DOHH2 (cell line): ENCODE results near the gene DNASE1.

Experiments
- H3F3A ChIP-seq: fragments of 200-600 bp; sonication (generic), shearing (Covaris generic); 2 replicates; pipeline ENCODE4 v1.6.0; 2016; ENCODE audit warnings: antibody characterized with exemption, mild to moderate bottlenecking; ENCODE audit not compliant: control insufficient read depth, insufficient read depth
- H3K27ac ChIP-seq: fragments of 200-600 bp; sonication (generic); 2 replicates; pipeline ENCODE4 v1.5.1; 2014; ENCODE audit warnings: low read depth, mild to moderate bottlenecking, low read length, moderate library complexity
- H3K27me3 ChIP-seq: fragments of 200-600 bp; sonication (generic); 2 replicates; pipeline ENCODE4 v1.6.1; 2014; ENCODE audit warnings: mild to moderate bottlenecking, low read length, mixed read lengths; ENCODE audit not compliant: control insufficient read depth
- H3K36me3 ChIP-seq: fragments of 200-600 bp; sonication (generic); 2 replicates; pipeline ENCODE4 v1.6.1; 2014; ENCODE audit warnings: mild to moderate bottlenecking, low read length, moderate library complexity, mixed read lengths; ENCODE audit not compliant: control insufficient read depth
- H3K4me1 ChIP-seq: fragments of 200-600 bp; sonication (generic); 2 replicates; pipeline ENCODE4 v1.6.1; 2014; ENCODE audit warnings: mild to moderate bottlenecking, low read length, mixed read lengths; ENCODE audit not compliant: control insufficient read depth
- H3K4me2 ChIP-seq: fragments of 200-600 bp; sonication (generic); 2 replicates; pipeline ENCODE4 v1.6.0; 2014; ENCODE audit warnings: mild to moderate bottlenecking, low read length, moderate library complexity
- H3K4me3 ChIP-seq: fragments of 200-600 bp; sonication (generic); 2 replicates; pipeline ENCODE4 v1.5.1; 2014; ENCODE audit warnings: mild to moderate bottlenecking, low read length, mixed read lengths
- H3K79me2 ChIP-seq: fragments of 200-600 bp; sonication (generic); 2 replicates; pipeline ENCODE4 v1.6.1; 2014; ENCODE audit warnings: mild to moderate bottlenecking, low read length, mixed read lengths; ENCODE audit not compliant: control insufficient read depth
- H3K9me2 ChIP-seq: fragments of 200-600 bp; sonication (generic); replicated peaks from 2 replicates; pipeline ENCODE4 v1.6.1; 2014; ENCODE audit warnings: mild to moderate bottlenecking, low read length, mixed read lengths; ENCODE audit not compliant: control insufficient read depth
- H3K9me3 ChIP-seq: fragments of 200-600 bp; sonication (generic); 2 replicates; pipeline ENCODE4 v1.6.1; 2014; ENCODE audit warnings: antibody characterized with exemption, low read length, mixed read lengths; ENCODE audit not compliant: control insufficient read depth, insufficient read depth
- H4K20me1 ChIP-seq: fragments of 200-600 bp; sonication (generic); 2 replicates; pipeline ENCODE4 v1.6.0; 2014; ENCODE audit warnings: low read depth, mild to moderate bottlenecking, antibody characterized with exemption, low read length, moderate library complexity; ENCODE audit not compliant: control insufficient read depth, insufficient read depth
- EZH2phosphoT487 ChIP-seq: fragments of 200-600 bp; sonication (generic); IDR thresholded peaks from 2 replicates; pipeline ENCODE4 v1.6.1; 2017; ENCODE audit warnings: borderline replicate concordance, mild to moderate bottlenecking, antibody characterized with exemption, low read length, moderate library complexity, mixed read lengths
- TF ChIP-seq, protein P1 (sequence below): fragments of 200-600 bp; sonication (generic); IDR thresholded peaks from one replicate; pipeline ENCODE4 v1.5.1; 2014; ENCODE audit warnings: antibody characterized with exemption, mild to moderate bottlenecking, low read depth, low read length; ENCODE audit not compliant: poor library complexity, severe bottlenecking

Gene DNASE1

DNA sequence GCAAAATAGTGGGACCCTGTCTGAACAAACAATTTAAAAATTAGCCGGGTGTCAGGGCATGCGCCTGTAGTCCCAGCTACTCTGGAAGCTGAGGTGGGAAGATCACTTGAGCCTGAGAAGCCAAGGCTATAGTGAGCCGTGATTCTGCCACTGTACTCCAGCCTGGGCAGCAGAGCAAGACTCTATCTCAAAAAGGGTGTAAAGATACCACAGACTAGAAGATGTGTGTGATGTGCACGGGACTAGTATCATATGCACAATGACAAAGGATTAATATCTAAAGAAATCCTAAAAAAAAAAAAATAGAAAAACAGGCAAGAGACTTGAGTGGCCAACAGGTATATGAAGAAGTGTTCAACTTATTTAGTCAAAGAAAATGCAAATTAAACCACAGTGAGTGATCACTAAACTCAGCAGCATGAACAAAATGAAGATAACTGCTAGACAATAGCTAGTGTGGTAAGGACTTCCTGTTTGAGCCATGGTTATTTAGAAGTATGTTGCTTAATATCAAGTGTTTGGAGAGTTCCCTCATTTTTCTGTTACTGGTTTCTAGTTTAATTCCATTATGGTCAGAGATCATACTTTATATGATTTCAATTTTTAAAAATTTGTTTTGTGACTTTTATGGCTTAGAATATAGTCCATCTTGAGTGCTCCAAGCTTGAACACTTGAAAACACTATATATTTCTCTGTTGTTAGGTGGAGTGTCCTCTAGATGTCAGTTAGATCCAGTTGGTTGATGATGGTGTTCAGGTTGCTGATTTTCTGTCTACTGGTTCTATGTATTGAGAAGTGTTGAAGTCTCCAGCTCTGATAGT lies 28.4 kb upstream of the DNASE1 start:
- Histone ChIP-seq H3F3A (peaks cover 61% of the 10 kb centered on the region), H3K27ac (peak overlapping the region; percentile 99), H4K20me1 (no peaks in the 10 kb centered on the region)

DNA sequence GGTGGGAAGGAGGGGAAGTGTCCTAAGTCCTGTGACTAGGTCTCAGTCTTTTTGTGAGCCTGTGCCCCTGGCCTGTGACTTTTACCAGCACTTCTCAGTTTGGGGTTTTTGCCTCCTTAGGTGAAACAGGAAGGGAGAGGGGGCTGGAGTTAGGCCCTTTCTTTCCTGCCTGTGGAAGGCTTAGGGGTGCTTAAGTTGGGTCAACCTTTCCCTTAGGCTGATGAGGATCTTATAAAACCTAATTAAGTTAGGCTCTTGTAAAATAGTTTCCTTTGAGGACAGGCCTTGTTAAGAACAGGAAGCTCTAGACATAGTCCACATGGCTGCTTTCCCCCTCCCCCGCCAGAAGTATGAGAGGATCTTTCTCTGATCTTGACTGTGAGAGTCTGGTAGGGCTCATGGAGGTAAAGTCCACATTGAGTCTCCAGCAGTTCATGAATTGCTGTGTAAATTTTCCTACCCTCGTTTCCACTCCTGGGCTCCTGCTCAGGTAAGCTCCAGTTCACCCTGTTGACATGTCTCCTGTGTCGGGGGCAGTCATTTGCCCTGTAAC lies 17.0 kb upstream of the DNASE1 start:
- peak overlapping the region; percentile 67 for H3K4me2 ChIP-seq
- H3K79me2 ChIP-seq, result peaks cover 87% of the 10 kb centered on the region
- H3K27me3 ChIP-seq, result no peaks in the 10 kb centered on the region
- H3K9me3 ChIP-seq, result no peaks in the 10 kb centered on the region
- H3K27ac ChIP-seq, result peak overlapping the region; percentile 86
- no peak for TF ChIP-seq EZH2phosphoT487
- TF ChIP-seq, protein P1, sequence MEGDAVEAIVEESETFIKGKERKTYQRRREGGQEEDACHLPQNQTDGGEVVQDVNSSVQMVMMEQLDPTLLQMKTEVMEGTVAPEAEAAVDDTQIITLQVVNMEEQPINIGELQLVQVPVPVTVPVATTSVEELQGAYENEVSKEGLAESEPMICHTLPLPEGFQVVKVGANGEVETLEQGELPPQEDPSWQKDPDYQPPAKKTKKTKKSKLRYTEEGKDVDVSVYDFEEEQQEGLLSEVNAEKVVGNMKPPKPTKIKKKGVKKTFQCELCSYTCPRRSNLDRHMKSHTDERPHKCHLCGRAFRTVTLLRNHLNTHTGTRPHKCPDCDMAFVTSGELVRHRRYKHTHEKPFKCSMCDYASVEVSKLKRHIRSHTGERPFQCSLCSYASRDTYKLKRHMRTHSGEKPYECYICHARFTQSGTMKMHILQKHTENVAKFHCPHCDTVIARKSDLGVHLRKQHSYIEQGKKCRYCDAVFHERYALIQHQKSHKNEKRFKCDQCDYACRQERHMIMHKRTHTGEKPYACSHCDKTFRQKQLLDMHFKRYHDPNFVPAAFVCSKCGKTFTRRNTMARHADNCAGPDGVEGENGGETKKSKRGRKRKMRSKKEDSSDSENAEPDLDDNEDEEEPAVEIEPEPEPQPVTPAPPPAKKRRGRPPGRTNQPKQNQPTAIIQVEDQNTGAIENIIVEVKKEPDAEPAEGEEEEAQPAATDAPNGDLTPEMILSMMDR, result no peak
- H3K4me1 ChIP-seq, result peaks cover 52% of the 10 kb centered on the region
- H3K9me2 ChIP-seq, result no peaks in the 10 kb centered on the region
- H3F3A ChIP-seq, result peaks cover 7% of the 10 kb centered on the region; the same call in 1 of the 2 replicates
- no peaks in the 10 kb centered on the region for H4K20me1 ChIP-seq
- H3K36me3 ChIP-seq, result peaks cover 41% of the 10 kb centered on the region
- H3K4me3 ChIP-seq, result peak overlapping the region; percentile 58

More for the DNA sequence above, 28.4 kb upstream of the DNASE1 start:
- Histone ChIP-seq H3K4me2 (peak overlapping the region; percentile 93), H3K9me2 (no peaks in the 10 kb centered on the region), H3K4me3 (peak overlapping the region; percentile 77), H3K79me2 (peaks cover 80% of the 10 kb centered on the region), H3K9me3 (no peaks in the 10 kb centered on the region), H3K36me3 (peaks cover 21% of the 10 kb centered on the region), H3K27me3 (no peaks in the 10 kb centered on the region), H3K4me1 (peaks cover 93% of the 10 kb centered on the region)
- TF ChIP-seq, protein P1, result peak; percentile 29
- no peak for TF ChIP-seq EZH2phosphoT487

DNA sequence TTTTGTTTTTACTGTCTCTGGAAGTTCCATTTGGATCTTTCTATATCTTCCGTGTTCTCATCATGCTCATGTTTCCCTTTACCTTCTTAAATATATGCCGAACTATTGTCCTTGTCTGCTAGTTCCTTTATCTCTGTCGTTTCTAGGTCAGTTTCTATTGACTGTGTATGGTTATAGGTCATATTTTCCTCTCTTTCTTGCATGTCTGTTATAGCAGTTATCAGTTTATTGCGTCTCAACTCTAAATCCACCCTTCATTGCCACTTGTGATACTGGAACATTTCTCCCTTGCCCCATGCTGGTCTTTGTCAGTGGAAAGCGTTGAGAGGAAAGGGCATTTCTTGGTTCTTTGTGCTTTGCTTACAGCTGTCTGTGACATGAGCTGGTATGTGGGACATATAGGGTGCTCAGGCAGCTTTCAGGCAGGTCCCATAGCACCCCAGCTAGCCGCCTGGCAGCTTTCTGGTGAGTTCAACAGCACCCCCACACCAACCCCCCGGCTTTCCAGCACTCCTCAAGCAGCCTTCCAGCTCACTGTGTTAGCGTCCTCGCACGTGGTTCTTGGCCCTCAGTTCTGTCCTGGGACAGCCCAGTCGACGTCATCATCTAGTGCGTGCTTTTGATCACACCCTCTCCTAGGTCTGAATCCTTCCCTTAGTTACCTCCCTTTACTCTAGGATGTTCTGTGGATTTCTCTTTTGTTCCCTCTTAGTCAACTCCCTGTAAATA lies 15.4 kb upstream of the DNASE1 start:
- no peaks in the 10 kb centered on the region for H3K9me3 ChIP-seq
- no peak overlapping the region for H3K27ac ChIP-seq
- no peak overlapping the region for H3K4me2 ChIP-seq
- H3K79me2 ChIP-seq, result peaks cover 70% of the 10 kb centered on the region
- H3F3A ChIP-seq, result peaks cover 7% of the 10 kb centered on the region; the same call in 1 of the 2 replicates
- no peaks in the 10 kb centered on the region for H3K9me2 ChIP-seq
- no peak overlapping the region for H3K4me3 ChIP-seq
- no peaks in the 10 kb centered on the region for H3K27me3 ChIP-seq
- H4K20me1 ChIP-seq, result no peaks in the 10 kb centered on the region
- H3K36me3 ChIP-seq, result peaks cover 48% of the 10 kb centered on the region
- H3K4me1 ChIP-seq, result peaks cover 47% of the 10 kb centered on the region
- no peak for TF ChIP-seq EZH2phosphoT487
- TF ChIP-seq, protein P1, result no peak
